ENCODE measurements around the gene LDLRAD4. TPM values are rescaled to one million over a fixed set of nuclear protein-coding genes. Genes with fewer than 3 reads are reported as not detected.

LDLRAD4 gene
- total and polyA plus RNA-seq, 9 of the 15 experiments (the other 6 are each of a cell fraction or from before 2014, with no cell fraction given), result 0.01 TPM; not detected in 8

DNA sequence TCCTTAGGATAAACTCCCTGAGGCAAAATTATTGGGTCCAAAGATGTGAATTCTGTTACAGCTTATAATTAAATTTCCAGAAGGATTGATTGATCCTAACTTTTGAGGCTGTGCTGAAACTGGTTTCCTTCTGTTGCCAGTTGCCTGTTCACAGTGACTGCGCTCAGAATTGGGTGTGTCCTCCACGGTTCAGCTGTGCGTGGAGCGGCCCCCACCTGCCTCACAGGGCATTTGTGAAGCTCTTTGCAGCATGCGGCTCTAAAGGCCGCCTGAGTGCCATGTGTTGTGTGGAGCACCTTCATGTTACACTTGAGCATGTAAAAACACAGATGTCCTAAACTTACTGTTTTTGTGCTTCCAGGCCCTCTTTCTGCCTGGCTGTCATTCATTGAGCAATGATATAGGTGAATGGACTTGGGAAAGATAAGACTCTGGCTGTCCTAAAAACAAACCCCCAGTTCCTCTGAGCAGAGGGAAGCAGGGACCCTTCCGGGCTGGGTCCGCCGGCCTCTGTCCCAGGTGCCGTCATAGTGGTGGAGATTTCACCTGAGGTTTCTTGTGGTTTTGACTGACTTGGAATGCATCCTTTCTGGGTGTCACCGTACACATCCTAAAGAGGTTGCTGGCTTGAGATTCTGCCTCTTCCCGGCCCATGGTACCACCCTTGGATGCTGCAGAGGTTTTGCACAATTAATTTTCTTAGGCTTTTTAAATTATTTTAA lies 173.6 kb downstream of the LDLRAD4 start (continued):
- TF ChIP-seq ZNF561 (CRISPR knock-in tag; conservative IDR thresholded peaks at IDR 0.05) (no peak), HDAC2 (IDR thresholded peaks at IDR 0.05) (no peak), HMGN3 (IDR thresholded peaks at IDR 0.05; ENCODE audit: borderline replicate concordance, extremely low read depth, insufficient read length, low read depth, low read length) (no peak), ZSCAN29 (IDR thresholded peaks at IDR 0.05) (no peak), POLR3A (IDR thresholded peaks at IDR 0.05; ENCODE audit: borderline replicate concordance, extremely low read depth, insufficient read depth, insufficient read length) (no peak)
- TF ChIP-seq, protein P1, sequence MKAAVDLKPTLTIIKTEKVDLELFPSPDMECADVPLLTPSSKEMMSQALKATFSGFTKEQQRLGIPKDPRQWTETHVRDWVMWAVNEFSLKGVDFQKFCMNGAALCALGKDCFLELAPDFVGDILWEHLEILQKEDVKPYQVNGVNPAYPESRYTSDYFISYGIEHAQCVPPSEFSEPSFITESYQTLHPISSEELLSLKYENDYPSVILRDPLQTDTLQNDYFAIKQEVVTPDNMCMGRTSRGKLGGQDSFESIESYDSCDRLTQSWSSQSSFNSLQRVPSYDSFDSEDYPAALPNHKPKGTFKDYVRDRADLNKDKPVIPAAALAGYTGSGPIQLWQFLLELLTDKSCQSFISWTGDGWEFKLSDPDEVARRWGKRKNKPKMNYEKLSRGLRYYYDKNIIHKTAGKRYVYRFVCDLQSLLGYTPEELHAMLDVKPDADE (conservative IDR thresholded peaks at IDR 0.05; ENCODE audit: control insufficient read depth, low read depth, low read length), result no peak

DNA sequence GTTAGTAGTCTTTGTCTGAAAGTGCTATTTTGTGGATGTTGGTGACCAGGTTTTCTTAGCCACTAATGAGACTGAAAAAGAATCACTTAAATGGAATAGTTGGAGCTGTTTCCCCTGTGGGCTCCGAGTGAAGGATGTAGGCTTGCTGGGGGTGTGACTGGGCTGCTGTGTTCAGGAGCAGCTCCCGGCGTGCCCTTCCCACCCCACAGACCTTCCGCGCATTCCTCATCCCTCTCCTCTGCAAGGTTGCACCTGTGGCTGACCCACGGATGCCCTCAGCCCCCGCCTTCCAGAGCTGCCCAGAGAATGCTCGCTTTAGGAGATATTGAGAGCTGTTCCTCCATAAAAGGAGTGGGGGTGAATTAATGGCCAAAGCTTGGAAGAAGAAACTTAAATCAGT lies 174.3 kb downstream of the LDLRAD4 start:
- in situ Hi-C loops (cut with MboI), result no loop called here
- Histone ChIP-seq H3K4me1 (replicated peaks in 1 of 2; ENCODE audit: control insufficient read depth in 2 of 2, insufficient read depth in 2 of 2, low read length in 2 of 2) (no peaks in the 10 kb centered on the region), H3K9me3 (replicated peaks; ENCODE audit: control insufficient read depth, insufficient read depth, low read depth, low read length) (no peaks in the 10 kb centered on the region), H3K9me1 (ENCODE audit: control insufficient read depth, insufficient read depth, low read length) (no peaks in the 10 kb centered on the region), H3K9ac (ENCODE audit: insufficient read depth in 1 of 2, low read depth in 2 of 2, low read length in 2 of 2) (no peak overlapping the region), H3K4me3 (no peak overlapping the region), H3K27ac (ENCODE audit: extremely low read depth, low read depth, low read length) (no peak overlapping the region), H3K36me3 (ENCODE audit: control insufficient read depth, insufficient read depth, low read length) (no peaks in the 10 kb centered on the region), H4K20me1 (replicated peaks; ENCODE audit: control insufficient read depth, insufficient read depth, low read length) (no peaks in the 10 kb centered on the region), H3K27me3 (ENCODE audit: control insufficient read depth in 2 of 2, insufficient read depth in 2 of 2, low read length in 2 of 2) (peaks cover 3 to 28% of the 10 kb centered on the region in 2 experiments; a peak in 2 of 5 replicates), H3K79me2 (ENCODE audit: control insufficient read depth, insufficient read depth, low read length) (no peaks in the 10 kb centered on the region), H2AFZ (ENCODE audit: low read depth, low read length) (no peak overlapping the region), H3K4me2 (ENCODE audit: insufficient read depth, low read length) (no peak overlapping the region)
- no peak for ATAC-seq
- CTCF ChIA-PET (ENCODE audit: low intra/inter-chr PET ratio), result no interaction called here
- no peak for FAIRE-seq
- intact Hi-C loops (cut with micrococcal nuclease), result no loop called here
- DNase-seq (ENCODE audit: extremely low read depth in 1 of 4, low spot score in 3 of 4), result no peak
- 0% methylated on average over 8 of the region's 8 CpGs for WGBS (ENCODE audit: insufficient coverage, low coverage, missing lambda C conversion rate)
- no TSS peak for BruUV-seq (replicated peaks)
- POLR2A ChIA-PET, result interaction anchor here (0.6 to 1.0 kb wide), 2 partner anchors 10 to 36 kb away, joined by 3 to 4 read pairs; no protein-coding TSS in a partner anchor
- TF ChIP-seq, protein P2, sequence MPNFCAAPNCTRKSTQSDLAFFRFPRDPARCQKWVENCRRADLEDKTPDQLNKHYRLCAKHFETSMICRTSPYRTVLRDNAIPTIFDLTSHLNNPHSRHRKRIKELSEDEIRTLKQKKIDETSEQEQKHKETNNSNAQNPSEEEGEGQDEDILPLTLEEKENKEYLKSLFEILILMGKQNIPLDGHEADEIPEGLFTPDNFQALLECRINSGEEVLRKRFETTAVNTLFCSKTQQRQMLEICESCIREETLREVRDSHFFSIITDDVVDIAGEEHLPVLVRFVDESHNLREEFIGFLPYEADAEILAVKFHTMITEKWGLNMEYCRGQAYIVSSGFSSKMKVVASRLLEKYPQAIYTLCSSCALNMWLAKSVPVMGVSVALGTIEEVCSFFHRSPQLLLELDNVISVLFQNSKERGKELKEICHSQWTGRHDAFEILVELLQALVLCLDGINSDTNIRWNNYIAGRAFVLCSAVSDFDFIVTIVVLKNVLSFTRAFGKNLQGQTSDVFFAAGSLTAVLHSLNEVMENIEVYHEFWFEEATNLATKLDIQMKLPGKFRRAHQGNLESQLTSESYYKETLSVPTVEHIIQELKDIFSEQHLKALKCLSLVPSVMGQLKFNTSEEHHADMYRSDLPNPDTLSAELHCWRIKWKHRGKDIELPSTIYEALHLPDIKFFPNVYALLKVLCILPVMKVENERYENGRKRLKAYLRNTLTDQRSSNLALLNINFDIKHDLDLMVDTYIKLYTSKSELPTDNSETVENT (CRISPR knock-in tag; IDR thresholded peaks at IDR 0.05), result no peak
- TF ChIP-seq, protein P3, sequence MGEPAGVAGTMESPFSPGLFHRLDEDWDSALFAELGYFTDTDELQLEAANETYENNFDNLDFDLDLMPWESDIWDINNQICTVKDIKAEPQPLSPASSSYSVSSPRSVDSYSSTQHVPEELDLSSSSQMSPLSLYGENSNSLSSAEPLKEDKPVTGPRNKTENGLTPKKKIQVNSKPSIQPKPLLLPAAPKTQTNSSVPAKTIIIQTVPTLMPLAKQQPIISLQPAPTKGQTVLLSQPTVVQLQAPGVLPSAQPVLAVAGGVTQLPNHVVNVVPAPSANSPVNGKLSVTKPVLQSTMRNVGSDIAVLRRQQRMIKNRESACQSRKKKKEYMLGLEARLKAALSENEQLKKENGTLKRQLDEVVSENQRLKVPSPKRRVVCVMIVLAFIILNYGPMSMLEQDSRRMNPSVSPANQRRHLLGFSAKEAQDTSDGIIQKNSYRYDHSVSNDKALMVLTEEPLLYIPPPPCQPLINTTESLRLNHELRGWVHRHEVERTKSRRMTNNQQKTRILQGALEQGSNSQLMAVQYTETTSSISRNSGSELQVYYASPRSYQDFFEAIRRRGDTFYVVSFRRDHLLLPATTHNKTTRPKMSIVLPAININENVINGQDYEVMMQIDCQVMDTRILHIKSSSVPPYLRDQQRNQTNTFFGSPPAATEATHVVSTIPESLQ (CRISPR knock-in tag; IDR thresholded peaks at IDR 0.05), result no peak
- TF ChIP-seq, protein P4, sequence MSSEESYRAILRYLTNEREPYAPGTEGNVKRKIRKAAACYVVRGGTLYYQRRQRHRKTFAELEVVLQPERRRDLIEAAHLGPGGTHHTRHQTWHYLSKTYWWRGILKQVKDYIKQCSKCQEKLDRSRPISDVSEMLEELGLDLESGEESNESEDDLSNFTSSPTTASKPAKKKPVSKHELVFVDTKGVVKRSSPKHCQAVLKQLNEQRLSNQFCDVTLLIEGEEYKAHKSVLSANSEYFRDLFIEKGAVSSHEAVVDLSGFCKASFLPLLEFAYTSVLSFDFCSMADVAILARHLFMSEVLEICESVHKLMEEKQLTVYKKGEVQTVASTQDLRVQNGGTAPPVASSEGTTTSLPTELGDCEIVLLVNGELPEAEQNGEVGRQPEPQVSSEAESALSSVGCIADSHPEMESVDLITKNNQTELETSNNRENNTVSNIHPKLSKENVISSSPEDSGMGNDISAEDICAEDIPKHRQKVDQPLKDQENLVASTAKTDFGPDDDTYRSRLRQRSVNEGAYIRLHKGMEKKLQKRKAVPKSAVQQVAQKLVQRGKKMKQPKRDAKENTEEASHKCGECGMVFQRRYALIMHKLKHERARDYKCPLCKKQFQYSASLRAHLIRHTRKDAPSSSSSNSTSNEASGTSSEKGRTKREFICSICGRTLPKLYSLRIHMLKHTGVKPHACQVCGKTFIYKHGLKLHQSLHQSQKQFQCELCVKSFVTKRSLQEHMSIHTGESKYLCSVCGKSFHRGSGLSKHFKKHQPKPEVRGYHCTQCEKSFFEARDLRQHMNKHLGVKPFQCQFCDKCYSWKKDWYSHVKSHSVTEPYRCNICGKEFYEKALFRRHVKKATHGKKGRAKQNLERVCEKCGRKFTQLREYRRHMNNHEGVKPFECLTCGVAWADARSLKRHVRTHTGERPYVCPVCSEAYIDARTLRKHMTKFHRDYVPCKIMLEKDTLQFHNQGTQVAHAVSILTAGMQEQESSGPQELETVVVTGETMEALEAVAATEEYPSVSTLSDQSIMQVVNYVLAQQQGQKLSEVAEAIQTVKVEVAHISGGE (CRISPR knock-in tag; IDR thresholded peaks at IDR 0.05), result no peak
- no peak for TF ChIP-seq ARNT (IDR thresholded peaks at IDR 0.05)

Data from K562 (cell line).